Fibroblast of pulmonary artery (primary cell): ENCODE data around the gene PAX6.

Experiments used
- DNase-seq: peaks from one replicate; pipeline ENCODE4 v3.0.0-alpha.2; 2010; ENCODE audit warnings: low read depth
- H3K4me3 ChIP-seq: replicated peaks from 2 replicates; pipeline ENCODE4 v1.5.1; 2011; ENCODE audit warnings: low read depth, mild to moderate bottlenecking, control low read depth, low read length, moderate library complexity
- TF ChIP-seq, protein P1 (sequence below): IDR thresholded peaks from 2 replicates; pipeline ENCODE4 v1.5.1; 2011; ENCODE audit warnings: mild to moderate bottlenecking, control low read depth, low read length, inconsistent platforms; ENCODE audit errors: missing control alignments

Gene PAX6

GRCh38 chr11:31796499-31797189 lies 14.5 kb downstream of the PAX6 start:
- no peak for DNase-seq
- H3K4me3 ChIP-seq = no peak overlapping the region

DNA sequence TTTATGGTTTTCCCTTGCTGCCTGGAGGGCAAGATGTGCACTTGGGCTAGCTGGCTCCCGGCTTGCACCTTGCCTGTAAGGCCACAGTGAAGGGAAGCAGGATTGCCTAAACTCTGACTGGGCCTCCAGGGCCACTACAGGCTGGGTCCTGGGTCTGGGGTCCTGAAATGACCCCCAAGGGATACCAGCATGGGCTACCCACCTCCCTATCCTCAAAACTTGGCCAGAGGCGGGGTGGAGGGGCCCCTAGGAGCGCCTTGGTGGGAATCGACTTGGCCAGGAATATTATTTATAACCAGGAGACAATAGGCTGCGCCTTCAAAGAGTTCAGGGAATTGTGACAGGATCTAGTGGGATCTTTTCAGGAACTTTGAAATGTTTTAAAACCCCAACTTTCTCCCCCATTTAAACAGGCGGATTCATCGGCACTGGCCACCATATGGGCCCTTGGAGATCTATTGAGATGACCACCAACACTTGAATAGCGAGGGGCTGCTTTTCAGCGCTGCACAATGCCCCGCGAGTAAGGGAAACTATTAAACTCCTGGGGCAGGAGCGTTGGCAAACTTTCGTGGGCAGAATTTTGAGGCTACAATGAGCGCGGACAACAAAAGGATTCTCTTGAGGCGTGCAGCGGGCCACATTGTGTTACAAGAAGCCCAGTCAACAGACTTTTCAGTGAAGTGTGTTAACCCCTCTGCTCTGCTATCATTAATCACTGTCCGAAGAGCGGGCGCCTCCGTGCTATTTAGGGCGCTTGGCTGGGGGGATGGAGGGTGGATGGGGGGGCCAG lies 15.2 kb downstream of the PAX6 start:
- TF ChIP-seq, protein P1, sequence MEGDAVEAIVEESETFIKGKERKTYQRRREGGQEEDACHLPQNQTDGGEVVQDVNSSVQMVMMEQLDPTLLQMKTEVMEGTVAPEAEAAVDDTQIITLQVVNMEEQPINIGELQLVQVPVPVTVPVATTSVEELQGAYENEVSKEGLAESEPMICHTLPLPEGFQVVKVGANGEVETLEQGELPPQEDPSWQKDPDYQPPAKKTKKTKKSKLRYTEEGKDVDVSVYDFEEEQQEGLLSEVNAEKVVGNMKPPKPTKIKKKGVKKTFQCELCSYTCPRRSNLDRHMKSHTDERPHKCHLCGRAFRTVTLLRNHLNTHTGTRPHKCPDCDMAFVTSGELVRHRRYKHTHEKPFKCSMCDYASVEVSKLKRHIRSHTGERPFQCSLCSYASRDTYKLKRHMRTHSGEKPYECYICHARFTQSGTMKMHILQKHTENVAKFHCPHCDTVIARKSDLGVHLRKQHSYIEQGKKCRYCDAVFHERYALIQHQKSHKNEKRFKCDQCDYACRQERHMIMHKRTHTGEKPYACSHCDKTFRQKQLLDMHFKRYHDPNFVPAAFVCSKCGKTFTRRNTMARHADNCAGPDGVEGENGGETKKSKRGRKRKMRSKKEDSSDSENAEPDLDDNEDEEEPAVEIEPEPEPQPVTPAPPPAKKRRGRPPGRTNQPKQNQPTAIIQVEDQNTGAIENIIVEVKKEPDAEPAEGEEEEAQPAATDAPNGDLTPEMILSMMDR = no peak
- DNase-seq = no peak
- no peak overlapping the region for H3K4me3 ChIP-seq

More at GRCh38 chr11:31796499-31797189, 14.5 kb downstream of the PAX6 start:
- TF ChIP-seq, protein P1 = no peak

- TF ChIP-seq, protein P1 = no peak
- DNase-seq = no peak
- no peak overlapping the region for H3K4me3 ChIP-seq
Observed at GRCh38 chr11:31794548-31794947, 16.6 kb downstream of the PAX6 start.

GRCh38 chr11:31793264-31793663 lies 17.9 kb downstream of the PAX6 start:
- no peak overlapping the region for H3K4me3 ChIP-seq
- TF ChIP-seq, protein P1 = no peak
- DNase-seq = no peak

DNA sequence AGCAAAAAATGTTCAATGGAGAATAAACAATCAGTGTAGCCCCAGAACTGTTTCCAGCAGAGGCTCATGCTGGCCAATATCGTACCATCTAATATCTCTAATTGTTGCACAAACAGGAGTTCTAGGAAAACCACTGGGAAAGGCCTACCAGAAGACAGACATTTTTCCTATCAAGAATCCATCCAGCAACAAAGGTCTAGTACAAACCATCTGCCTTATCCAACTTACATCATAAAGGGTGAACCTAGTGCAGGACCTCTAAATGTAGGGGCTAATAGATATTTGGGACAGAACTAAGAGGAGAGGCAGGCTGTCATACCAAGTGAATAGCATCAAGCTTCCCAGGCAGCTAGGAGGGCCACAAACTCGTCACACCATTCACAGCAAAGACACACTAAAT lies 18.7 kb downstream of the PAX6 start:
- DNase-seq = no peak
- no peak overlapping the region for H3K4me3 ChIP-seq
- TF ChIP-seq, protein P1 = no peak

DNA sequence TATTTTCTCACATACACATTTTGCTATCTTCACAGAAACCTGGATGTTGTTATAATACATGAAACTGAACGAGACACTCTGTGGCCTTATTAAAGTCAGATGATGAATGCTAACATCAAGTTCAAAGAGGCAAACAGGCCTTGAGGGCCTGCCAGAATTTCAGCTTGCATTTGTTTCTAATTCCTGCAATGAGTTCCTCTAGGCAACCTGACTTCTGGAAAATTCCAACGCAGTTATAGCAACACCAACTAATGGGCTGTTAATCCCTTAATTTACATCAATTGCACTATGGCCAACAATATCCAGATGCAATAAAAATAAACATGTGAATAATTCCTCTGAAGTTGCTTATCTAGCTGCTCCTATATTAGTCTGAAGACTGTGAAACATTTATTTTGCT lies 19.1 kb downstream of the PAX6 start:
- no peak for DNase-seq
- TF ChIP-seq, protein P1 = no peak
- no peak overlapping the region for H3K4me3 ChIP-seq
